ENCODE results near the gene PCED1B. TPM values are rescaled to one million over a fixed set of nuclear protein-coding genes. Genes with fewer than 3 reads are reported as not detected.
"Not testable (repeated sequence)": the region's sequence is repeated elsewhere in the genome, so short reads cannot be mapped to it uniquely, and the experiment has no call there.

Gene PCED1B
- total RNA-seq, 1 donor from 2014 or later, result 7.6 TPM

GRCh38 chr12:47110718-47111391 lies 31.4 kb downstream of the PCED1B start:
- intact Hi-C loops (cut with DNase I), result no loop called here
- no peak for DNase-seq
- ATAC-seq, result no peak
- Histone ChIP-seq H3K36me3 (no peaks in the 10 kb centered on the region), H3K27ac (no peak overlapping the region), H3K4me1 (no peaks in the 10 kb centered on the region), H3K27me3 (no peaks in the 10 kb centered on the region), H3K9me3 (no peaks in the 10 kb centered on the region), H3K4me3 (no peak overlapping the region)
- no peak for TF ChIP-seq CTCF (IDR thresholded peaks at IDR 0.05)

DNA sequence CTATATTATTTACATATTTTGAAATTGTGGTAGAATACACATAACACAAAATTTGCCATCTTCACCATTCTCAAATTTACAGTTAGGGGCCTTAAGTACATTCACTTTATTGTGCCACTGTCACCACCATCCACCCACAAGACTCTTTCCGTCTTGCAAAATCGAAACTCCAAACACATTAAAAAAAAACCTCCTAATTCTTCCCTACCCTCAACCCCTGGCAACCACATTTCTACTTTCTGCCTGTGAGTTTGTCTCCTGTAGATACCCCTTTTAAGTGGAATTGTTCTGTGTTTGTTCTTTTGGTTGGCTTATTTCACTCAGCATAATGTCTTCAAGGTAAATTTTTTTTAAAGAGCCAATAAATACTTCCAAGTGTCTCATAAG lies 32.0 kb downstream of the PCED1B start:
- DNase-seq, result no peak
- Histone ChIP-seq H3K9me3 (no peaks in the 10 kb centered on the region), H3K27ac (no peak overlapping the region), H3K27me3 (no peaks in the 10 kb centered on the region), H3K4me1 (no peaks in the 10 kb centered on the region), H3K36me3 (no peaks in the 10 kb centered on the region), H3K4me3 (no peak overlapping the region)
- TF ChIP-seq CTCF (IDR thresholded peaks at IDR 0.05), result no peak
- intact Hi-C loops (cut with DNase I), result no loop called here
- ATAC-seq, result no peak

- H3K27ac ChIP-seq, result no peak overlapping the region
- no peaks in the 10 kb centered on the region for H3K4me1 ChIP-seq
- no peaks in the 10 kb centered on the region for H3K27me3 ChIP-seq
- H3K9me3 ChIP-seq, result no peaks in the 10 kb centered on the region
- H3K4me3 ChIP-seq, result no peak overlapping the region
- DNase-seq (no peak), ATAC-seq (no peak)
- no peaks in the 10 kb centered on the region for H3K36me3 ChIP-seq
- intact Hi-C loops (cut with DNase I), result no loop called here
- no peak for TF ChIP-seq CTCF (IDR thresholded peaks at IDR 0.05)
Observed at GRCh38 chr12:47111854-47112253, 32.4 kb downstream of the PCED1B start.

GRCh38 chr12:47112679-47113078 lies 33.3 kb downstream of the PCED1B start:
- intact Hi-C loops (cut with DNase I), result no loop called here
- ATAC-seq (no peak), DNase-seq (no peak)
- no peak for TF ChIP-seq CTCF (IDR thresholded peaks at IDR 0.05)
- Histone ChIP-seq H3K36me3 (no peaks in the 10 kb centered on the region), H3K9me3 (no peaks in the 10 kb centered on the region), H3K27ac (no peak overlapping the region), H3K4me1 (no peaks in the 10 kb centered on the region), H3K27me3 (no peaks in the 10 kb centered on the region), H3K4me3 (no peak overlapping the region)

DNA sequence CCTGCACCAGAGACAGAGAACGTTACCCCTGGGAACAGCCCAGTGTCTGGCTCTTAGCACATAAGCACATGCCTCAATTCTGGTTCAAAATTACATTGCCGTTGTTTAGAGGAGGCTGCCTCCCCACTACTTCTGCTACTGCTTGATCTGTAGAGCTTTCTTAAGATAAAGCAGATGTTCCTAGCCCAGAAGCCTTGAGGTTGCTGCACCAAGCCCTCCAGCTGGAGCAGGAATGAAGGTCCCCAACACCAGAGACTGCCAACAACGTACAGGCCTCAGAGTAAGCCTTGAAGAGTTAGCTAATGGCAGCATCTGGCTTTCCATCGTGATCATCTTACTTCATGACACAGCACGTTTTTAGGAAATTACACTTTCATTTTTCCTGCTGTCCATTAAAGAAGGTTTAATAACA lies 35.1 kb downstream of the PCED1B start:
- Histone ChIP-seq H3K4me1 (no peaks in the 10 kb centered on the region), H3K27ac (no peak overlapping the region)
- intact Hi-C loops (cut with DNase I), result no loop called here

GRCh38 chr12:47117305-47117704 lies 37.9 kb downstream of the PCED1B start:
- H3K27ac ChIP-seq; ATAC-seq; H3K9me3 ChIP-seq; DNase-seq; H3K4me3 ChIP-seq; H3K27me3 ChIP-seq; H3K4me1 ChIP-seq; intact Hi-C loops (cut with DNase I); H3K36me3 ChIP-seq: not testable (repeated sequence)

More for the DNA sequence above, 35.1 kb downstream of the PCED1B start:
- no peak for ATAC-seq
- H3K4me3 ChIP-seq, result no peak overlapping the region
- no peaks in the 10 kb centered on the region for H3K36me3 ChIP-seq
- no peak for DNase-seq
- no peaks in the 10 kb centered on the region for H3K27me3 ChIP-seq
- TF ChIP-seq CTCF (IDR thresholded peaks at IDR 0.05), result no peak
- H3K9me3 ChIP-seq, result no peaks in the 10 kb centered on the region
